Choroid plexus epithelial cell (primary cell): ENCODE measurements around the gene WDR82.

Experiments used
- DNase-seq: peaks from one replicate; pipeline ENCODE4 v3.0.0-alpha.2; 2010; ENCODE audit warnings: low read depth
- H3K4me3 ChIP-seq: 2 replicates; pipeline ENCODE4 v1.5.1; 2011; ENCODE audit warnings: low read depth, mild to moderate bottlenecking, control low read depth, low read length, moderate library complexity
- CTCF ChIP-seq: conservative IDR thresholded peaks from 2 replicates; pipeline ENCODE4 v1.5.1; 2011; ENCODE audit warnings: low read depth, mild to moderate bottlenecking, control low read depth, inconsistent platforms, low read length, moderate library complexity

WDR82 gene

GRCh38 chr3:52210037-52210436, 68.4 kb downstream of the WDR82 start:
- no peak for DNase-seq
- H3K4me3 ChIP-seq, result no peak overlapping the region
- no peak for TF ChIP-seq CTCF

- TF ChIP-seq CTCF, result no peak
- no peak for DNase-seq
- H3K4me3 ChIP-seq, result no peak overlapping the region
These were observed 69.9 kb downstream of the WDR82 start for GRCh38 chr3:52208556-52208955.

- no peak overlapping the region for H3K4me3 ChIP-seq
- TF ChIP-seq CTCF, result no peak
These were observed 72.6 kb downstream of the WDR82 start for GRCh38 chr3:52205727-52206372.

More at GRCh38 chr3:52205727-52206372, 72.6 kb downstream of the WDR82 start:
- no peak for DNase-seq
